ENCODE data around the gene ANHX.

DNA sequence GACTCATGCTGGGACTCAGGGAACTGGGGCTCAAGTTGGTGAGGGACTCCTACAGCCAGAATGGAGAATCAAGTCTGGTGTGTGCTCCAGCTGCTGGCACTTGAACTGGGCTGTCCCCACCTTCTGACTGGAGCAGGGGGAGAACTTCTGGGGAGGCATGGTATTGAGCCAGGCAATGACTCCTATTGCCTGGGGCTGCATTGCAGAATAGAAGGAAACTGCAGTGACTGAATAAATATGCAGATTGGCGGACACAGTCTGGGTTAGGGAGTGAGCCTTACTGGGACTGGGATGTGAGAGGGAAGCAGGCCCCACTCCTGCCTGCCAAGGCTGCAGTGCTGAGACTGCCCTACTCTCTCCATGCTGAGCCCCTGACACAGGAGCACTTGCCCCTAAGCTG lies 63.2 kb downstream of the ANHX start:
- TF ChIP-seq ATF1 (CRISPR knock-in tag; IDR thresholded peaks at IDR 0.05), result no peak
- TF ChIP-seq, protein P1, sequence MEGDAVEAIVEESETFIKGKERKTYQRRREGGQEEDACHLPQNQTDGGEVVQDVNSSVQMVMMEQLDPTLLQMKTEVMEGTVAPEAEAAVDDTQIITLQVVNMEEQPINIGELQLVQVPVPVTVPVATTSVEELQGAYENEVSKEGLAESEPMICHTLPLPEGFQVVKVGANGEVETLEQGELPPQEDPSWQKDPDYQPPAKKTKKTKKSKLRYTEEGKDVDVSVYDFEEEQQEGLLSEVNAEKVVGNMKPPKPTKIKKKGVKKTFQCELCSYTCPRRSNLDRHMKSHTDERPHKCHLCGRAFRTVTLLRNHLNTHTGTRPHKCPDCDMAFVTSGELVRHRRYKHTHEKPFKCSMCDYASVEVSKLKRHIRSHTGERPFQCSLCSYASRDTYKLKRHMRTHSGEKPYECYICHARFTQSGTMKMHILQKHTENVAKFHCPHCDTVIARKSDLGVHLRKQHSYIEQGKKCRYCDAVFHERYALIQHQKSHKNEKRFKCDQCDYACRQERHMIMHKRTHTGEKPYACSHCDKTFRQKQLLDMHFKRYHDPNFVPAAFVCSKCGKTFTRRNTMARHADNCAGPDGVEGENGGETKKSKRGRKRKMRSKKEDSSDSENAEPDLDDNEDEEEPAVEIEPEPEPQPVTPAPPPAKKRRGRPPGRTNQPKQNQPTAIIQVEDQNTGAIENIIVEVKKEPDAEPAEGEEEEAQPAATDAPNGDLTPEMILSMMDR (IDR thresholded peaks at IDR 0.05), result no peak
- no peak for TF ChIP-seq SOX15 (CRISPR knock-in tag; IDR thresholded peaks at IDR 0.05)
- TF ChIP-seq, protein P2, sequence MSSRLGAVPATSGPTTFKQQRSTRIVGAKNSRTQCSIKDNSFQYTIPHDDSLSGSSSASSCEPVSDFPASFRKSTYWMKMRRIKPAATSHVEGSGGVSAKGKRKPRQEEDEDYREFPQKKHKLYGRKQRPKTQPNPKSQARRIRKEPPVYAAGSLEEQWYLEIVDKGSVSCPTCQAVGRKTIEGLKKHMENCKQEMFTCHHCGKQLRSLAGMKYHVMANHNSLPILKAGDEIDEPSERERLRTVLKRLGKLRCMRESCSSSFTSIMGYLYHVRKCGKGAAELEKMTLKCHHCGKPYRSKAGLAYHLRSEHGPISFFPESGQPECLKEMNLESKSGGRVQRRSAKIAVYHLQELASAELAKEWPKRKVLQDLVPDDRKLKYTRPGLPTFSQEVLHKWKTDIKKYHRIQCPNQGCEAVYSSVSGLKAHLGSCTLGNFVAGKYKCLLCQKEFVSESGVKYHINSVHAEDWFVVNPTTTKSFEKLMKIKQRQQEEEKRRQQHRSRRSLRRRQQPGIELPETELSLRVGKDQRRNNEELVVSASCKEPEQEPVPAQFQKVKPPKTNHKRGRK (CRISPR knock-in tag; IDR thresholded peaks at IDR 0.05; ENCODE audit: borderline replicate concordance), result no peak
- TF ChIP-seq, protein P3, sequence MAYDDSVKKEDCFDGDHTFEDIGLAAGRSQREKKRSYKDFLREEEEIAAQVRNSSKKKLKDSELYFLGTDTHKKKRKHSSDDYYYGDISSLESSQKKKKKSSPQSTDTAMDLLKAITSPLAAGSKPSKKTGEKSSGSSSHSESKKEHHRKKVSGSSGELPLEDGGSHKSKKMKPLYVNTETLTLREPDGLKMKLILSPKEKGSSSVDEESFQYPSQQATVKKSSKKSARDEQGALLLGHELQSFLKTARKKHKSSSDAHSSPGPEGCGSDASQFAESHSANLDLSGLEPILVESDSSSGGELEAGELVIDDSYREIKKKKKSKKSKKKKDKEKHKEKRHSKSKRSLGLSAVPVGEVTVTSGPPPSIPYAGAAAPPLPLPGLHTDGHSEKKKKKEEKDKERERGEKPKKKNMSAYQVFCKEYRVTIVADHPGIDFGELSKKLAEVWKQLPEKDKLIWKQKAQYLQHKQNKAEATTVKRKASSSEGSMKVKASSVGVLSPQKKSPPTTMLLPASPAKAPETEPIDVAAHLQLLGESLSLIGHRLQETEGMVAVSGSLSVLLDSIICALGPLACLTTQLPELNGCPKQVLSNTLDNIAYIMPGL (CRISPR knock-in tag; IDR thresholded peaks at IDR 0.05), result no peak
- TF ChIP-seq STAT6 (CRISPR knock-in tag; conservative IDR thresholded peaks at IDR 0.05; ENCODE audit: low read depth), result no peak
- no peak for TF ChIP-seq ZNF121 (CRISPR knock-in tag; IDR thresholded peaks at IDR 0.05)
- TF ChIP-seq SP1 (CRISPR knock-in tag; conservative IDR thresholded peaks at IDR 0.05), result no peak
- no peak for TF ChIP-seq JUN (CRISPR knock-in tag; IDR thresholded peaks at IDR 0.05)
- no peak for TF ChIP-seq TEAD1 (CRISPR knock-in tag; IDR thresholded peaks at IDR 0.05)
- TF ChIP-seq ZNF263 (CRISPR knock-in tag; IDR thresholded peaks at IDR 0.05; ENCODE audit: low read depth), result no peak
- TF ChIP-seq NR3C1 (CRISPR knock-in tag; conservative IDR thresholded peaks at IDR 0.05; ENCODE audit: low read depth), result no peak

Measured in WTC11 (cell line).